Upper lobe of left lung (tissue), 6 donors: Measurements from ENCODE around the gene SCGB3A1. TPM values are rescaled to one million over a fixed set of nuclear protein-coding genes. Genes with fewer than 3 reads are reported as not detected.

Source experiments
- ATAC-seq, 2 donors: fragments of 200-7000 bp; cut with Tn5 transposase; one replicate each; pipeline ENCODE4 v1.9.1; 2022; ENCODE audit warnings: mild to moderate bottlenecking in 2 of 2, moderate library complexity in 2 of 2; ENCODE audit not compliant: low FRiP score in 2 of 2
- DNase-seq, 2 donors: peaks; one replicate each; pipeline ENCODE4 v3.0.0-alpha.2; 2019 to 2020
- H3K27ac ChIP-seq, 4 donors: fragments of 200-600 bp; sonication (generic); one replicate each; pipeline ENCODE4 v1.5.1; 2016 to 2019
- H3K27me3 ChIP-seq, 4 donors: fragments of 200-600 bp; sonication (generic); one replicate each; pipeline ENCODE4 v1.5.1; 2017 to 2019
- H3K36me3 ChIP-seq, 4 donors: fragments of 200-600 bp; sonication (generic); one replicate each; pipeline ENCODE4 v1.5.1; 2016 to 2019
- H3K4me1 ChIP-seq, 4 donors: fragments of 200-600 bp; sonication (generic); one replicate each; pipeline ENCODE4 v1.5.1; 2018 to 2019
- H3K4me3 ChIP-seq, 4 donors: fragments of 200-600 bp; sonication (generic); one replicate each; pipeline ENCODE4 v1.5.1; 2017 to 2019; ENCODE audit warnings: mild to moderate bottlenecking in 2 of 4, moderate library complexity in 1 of 4
- H3K9me3 ChIP-seq, 4 donors: fragments of 200-600 bp; sonication (generic); one replicate each; pipeline ENCODE4 v1.5.1; 2018 to 2019
- EP300 ChIP-seq, 4 donors: sonication (generic); formaldehyde crosslinking; IDR thresholded peaks; one replicate each; pipeline ENCODE4 v1.5.1; 2017; ENCODE audit warnings: antibody characterized with exemption in 4 of 4, control low read depth in 2 of 4
- POLR2A ChIP-seq, 4 donors: fragments of 450-650 bp; IDR thresholded peaks; one replicate each; pipeline ENCODE4 v1.5.1; 2016 to 2017; ENCODE audit warnings: antibody characterized with exemption in 4 of 4, mild to moderate bottlenecking in 2 of 4
- POLR2AphosphoS5 ChIP-seq, 2 donors: sonication (generic); formaldehyde crosslinking; IDR thresholded peaks; one replicate each; pipeline ENCODE4 v1.5.1; 2017; ENCODE audit warnings: antibody characterized with exemption in 2 of 2
- WGBS, 2 donors: methylation state at CpG; one replicate each; pipeline ENCODE4 v1.1.5; 2017 to 2018; 5-methylcytosine and 5-hydroxymethylcytosine counted together
- total RNA-seq, 6 donors: library from RNA; depleted of rRNA in 4 of 6; stranded (reverse); fragments of >200 nt in 4 of 6; gene quantifications; one replicate each; pipeline versions ENCODE4 v1.1.0 to v1.2.1, GENCODE V29; 2016 to 2021
- TF ChIP-seq, protein P1 (sequence below), 6 experiments: fragments of 450-650 bp in 4 of 6; fragments of 200-600 bp in 2 of 6; sonication (generic) in 2 of 6; IDR thresholded peaks; one replicate each; pipeline ENCODE4 v1.5.1; 2016 to 2019; ENCODE audit warnings: antibody characterized with exemption in 6 of 6
- donor health status: DM: no; HTN: no; CAD: no; lungs with moderate emphysema.
- donor health status: DM: no; HTN: yes; CAD: no; lungs with severe emphysema.

SCGB3A1 gene
- total RNA-seq, 6 donors from 2014 or later: 232 to 940 (median 596) TPM

DNA sequence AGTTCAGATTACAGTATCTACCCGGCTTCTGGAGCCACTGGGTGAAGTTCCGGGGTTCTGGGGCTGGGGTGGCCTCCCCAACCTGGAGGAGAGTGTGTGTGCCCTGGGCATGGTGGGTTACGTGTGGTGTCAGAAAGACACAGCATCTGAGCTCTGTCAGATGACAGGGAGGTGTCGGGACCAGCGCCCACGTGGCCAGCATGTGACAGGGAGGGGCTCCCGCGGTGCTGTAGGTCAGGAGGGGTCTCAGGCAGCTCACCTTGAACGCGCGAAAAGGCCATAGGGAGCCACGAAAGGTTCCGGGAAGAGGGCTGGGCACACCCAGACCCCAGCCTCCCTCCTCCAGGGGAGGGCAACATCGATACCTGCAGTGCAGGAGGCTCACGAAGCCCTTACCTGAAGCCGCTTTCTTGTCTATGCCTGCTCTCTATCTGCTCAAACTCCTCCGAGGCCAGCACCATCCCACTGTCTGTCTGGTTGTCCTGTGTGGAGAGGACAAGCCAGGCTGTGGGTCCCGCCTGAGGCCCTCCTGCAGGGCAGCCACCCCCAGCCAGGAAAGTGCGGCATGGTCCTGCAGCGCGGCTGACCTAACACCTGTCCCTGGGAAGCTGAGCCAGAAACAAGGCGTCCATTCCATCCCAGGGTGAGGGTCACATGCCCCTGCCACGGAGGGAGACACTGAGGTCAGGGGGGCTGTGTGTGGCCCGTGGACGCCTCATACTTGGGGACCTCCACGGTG lies 17.4 kb upstream of the SCGB3A1 start:
- 79 to 87% methylated on average over 9 to 26 of the region's 26 CpGs for WGBS, 2 donors
- H3K27ac ChIP-seq: peak overlapping the region in 2 of 4 donors; percentile 35 to 40
- no peaks in the 10 kb centered on the region for H3K9me3 ChIP-seq
- ATAC-seq: no peak
- H3K4me3 ChIP-seq: no peak overlapping the region
- H3K4me1 ChIP-seq: peaks cover 0 to 3% (median 0%) of the 10 kb centered on the region in 4 donors
- TF ChIP-seq, protein P1, sequence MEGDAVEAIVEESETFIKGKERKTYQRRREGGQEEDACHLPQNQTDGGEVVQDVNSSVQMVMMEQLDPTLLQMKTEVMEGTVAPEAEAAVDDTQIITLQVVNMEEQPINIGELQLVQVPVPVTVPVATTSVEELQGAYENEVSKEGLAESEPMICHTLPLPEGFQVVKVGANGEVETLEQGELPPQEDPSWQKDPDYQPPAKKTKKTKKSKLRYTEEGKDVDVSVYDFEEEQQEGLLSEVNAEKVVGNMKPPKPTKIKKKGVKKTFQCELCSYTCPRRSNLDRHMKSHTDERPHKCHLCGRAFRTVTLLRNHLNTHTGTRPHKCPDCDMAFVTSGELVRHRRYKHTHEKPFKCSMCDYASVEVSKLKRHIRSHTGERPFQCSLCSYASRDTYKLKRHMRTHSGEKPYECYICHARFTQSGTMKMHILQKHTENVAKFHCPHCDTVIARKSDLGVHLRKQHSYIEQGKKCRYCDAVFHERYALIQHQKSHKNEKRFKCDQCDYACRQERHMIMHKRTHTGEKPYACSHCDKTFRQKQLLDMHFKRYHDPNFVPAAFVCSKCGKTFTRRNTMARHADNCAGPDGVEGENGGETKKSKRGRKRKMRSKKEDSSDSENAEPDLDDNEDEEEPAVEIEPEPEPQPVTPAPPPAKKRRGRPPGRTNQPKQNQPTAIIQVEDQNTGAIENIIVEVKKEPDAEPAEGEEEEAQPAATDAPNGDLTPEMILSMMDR (IDR thresholded peaks at IDR 0.05): no peak
- no peak for TF ChIP-seq POLR2A (IDR thresholded peaks at IDR 0.05)
- TF ChIP-seq EP300 (IDR thresholded peaks at IDR 0.05): no peak
- TF ChIP-seq POLR2AphosphoS5 (IDR thresholded peaks at IDR 0.05): no peak
- H3K27me3 ChIP-seq: no peaks in the 10 kb centered on the region
- peak in 1 of 2 donors; percentile 62 for DNase-seq
- H3K36me3 ChIP-seq: peaks cover 0 to 16% (median 0%) of the 10 kb centered on the region in 4 donors

GRCh38 chr5:180607861-180608571 lies 16.7 kb upstream of the SCGB3A1 start:
- peaks cover 0 to 3% (median 0%) of the 10 kb centered on the region in 4 donors for H3K4me1 ChIP-seq
- H3K27ac ChIP-seq: peak overlapping the region in 2 of 4 donors; percentile 8 to 35
- TF ChIP-seq, protein P1 (IDR thresholded peaks at IDR 0.05): no peak
- peak in 1 of 4 donors; percentile 89 for TF ChIP-seq EP300 (IDR thresholded peaks at IDR 0.05)
- peak in 1 of 2 donors; percentile 59 for TF ChIP-seq POLR2AphosphoS5 (IDR thresholded peaks at IDR 0.05)
- TF ChIP-seq POLR2A (IDR thresholded peaks at IDR 0.05): no peak
- 55 to 59% methylated on average over 18 of the region's 18 CpGs for WGBS, 2 donors
- H3K9me3 ChIP-seq: no peaks in the 10 kb centered on the region
- H3K4me3 ChIP-seq: no peak overlapping the region
- H3K27me3 ChIP-seq: no peaks in the 10 kb centered on the region
- H3K36me3 ChIP-seq: peaks cover 0 to 16% (median 0%) of the 10 kb centered on the region in 4 donors
- ATAC-seq: no peak
- peak in 1 of 2 donors; percentile 88 for DNase-seq

- peaks cover 0 to 12% (median 0%) of the 10 kb centered on the region in 4 donors for H3K36me3 ChIP-seq
- peaks cover 0 to 3% (median 0%) of the 10 kb centered on the region in 4 donors for H3K4me1 ChIP-seq
- no peak overlapping the region for H3K27ac ChIP-seq
- no peaks in the 10 kb centered on the region for H3K9me3 ChIP-seq
- 88 to 90% methylated on average over 19 to 21 of the region's 21 CpGs for WGBS, 2 donors
- TF ChIP-seq POLR2AphosphoS5 (IDR thresholded peaks at IDR 0.05) (no peak), POLR2A (IDR thresholded peaks at IDR 0.05) (no peak), EP300 (IDR thresholded peaks at IDR 0.05) (no peak)
- TF ChIP-seq, protein P1 (IDR thresholded peaks at IDR 0.05): peak in 1 of 6 experiments; percentile 1
- H3K4me3 ChIP-seq: no peak overlapping the region
- ATAC-seq (no peak), DNase-seq (peak in 1 of 2 donors; percentile 45)
- H3K27me3 ChIP-seq: no peaks in the 10 kb centered on the region
Observed at GRCh38 chr5:180606215-180606785, 15.0 kb upstream of the SCGB3A1 start.

- Histone ChIP-seq H3K27me3 (no peaks in the 10 kb centered on the region), H3K4me3 (no peak overlapping the region), H3K9me3 (no peaks in the 10 kb centered on the region), H3K4me1 (peaks cover 0 to 7% (median 0%) of the 10 kb centered on the region in 4 donors), H3K36me3 (peaks cover 0 to 8% (median 0%) of the 10 kb centered on the region in 4 donors), H3K27ac (no peak overlapping the region)
- TF ChIP-seq POLR2AphosphoS5 (IDR thresholded peaks at IDR 0.05) (no peak), POLR2A (IDR thresholded peaks at IDR 0.05) (no peak), EP300 (IDR thresholded peaks at IDR 0.05) (no peak)
- TF ChIP-seq, protein P1 (IDR thresholded peaks at IDR 0.05): peak; percentile 53 to 77 (median 68)
- DNase-seq: peak in 1 of 2 donors; percentile 69
- peak; percentile 34 to 62 for ATAC-seq
- WGBS, 2 donors: 49 to 58% methylated on average over 7 to 11 of the region's 11 CpGs
Observed at GRCh38 chr5:180605554-180606214, 14.4 kb upstream of the SCGB3A1 start.
